Measurements from ENCODE around the gene TBX18.

Gene TBX18

DNA sequence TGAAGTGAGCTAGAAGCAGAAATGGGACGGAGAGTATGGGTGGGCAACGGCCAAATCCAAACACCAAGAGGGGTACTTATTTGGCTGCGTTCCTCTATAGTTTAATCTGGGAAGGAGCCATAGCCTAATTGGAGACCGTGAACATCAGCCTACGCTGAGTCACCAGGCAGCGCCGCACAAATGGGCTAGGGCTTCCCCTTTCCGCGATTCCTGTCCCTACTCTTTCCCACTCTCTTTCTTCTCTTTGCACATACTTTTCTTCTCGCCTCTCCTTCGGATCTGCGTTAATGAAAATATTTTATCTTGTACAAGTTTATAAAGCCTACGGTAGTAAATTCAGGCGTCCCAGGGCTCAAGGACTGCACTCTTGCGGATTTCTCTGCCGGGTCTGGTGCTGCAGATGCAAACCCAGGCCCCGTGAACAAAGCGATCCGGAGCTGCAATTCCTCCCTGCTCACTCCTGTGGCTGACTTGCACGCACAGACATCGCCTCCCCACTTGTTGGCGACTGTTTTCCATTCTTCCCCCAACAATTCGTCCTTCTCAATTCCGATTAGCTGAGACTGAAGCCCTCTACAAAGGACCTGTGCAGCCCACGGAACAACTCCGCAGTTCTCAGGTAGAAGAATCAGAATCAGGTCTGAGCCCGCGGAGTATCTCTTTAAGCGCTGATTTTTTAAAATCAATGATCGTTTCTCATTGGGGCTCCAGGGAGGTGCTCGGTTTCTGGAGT lies 4.2 kb upstream of the TBX18 start:
- no peak overlapping the region for H3K27ac ChIP-seq
- TF ChIP-seq ZFX (IDR thresholded peaks at IDR 0.05) = no peak
- TF ChIP-seq, protein P1, sequence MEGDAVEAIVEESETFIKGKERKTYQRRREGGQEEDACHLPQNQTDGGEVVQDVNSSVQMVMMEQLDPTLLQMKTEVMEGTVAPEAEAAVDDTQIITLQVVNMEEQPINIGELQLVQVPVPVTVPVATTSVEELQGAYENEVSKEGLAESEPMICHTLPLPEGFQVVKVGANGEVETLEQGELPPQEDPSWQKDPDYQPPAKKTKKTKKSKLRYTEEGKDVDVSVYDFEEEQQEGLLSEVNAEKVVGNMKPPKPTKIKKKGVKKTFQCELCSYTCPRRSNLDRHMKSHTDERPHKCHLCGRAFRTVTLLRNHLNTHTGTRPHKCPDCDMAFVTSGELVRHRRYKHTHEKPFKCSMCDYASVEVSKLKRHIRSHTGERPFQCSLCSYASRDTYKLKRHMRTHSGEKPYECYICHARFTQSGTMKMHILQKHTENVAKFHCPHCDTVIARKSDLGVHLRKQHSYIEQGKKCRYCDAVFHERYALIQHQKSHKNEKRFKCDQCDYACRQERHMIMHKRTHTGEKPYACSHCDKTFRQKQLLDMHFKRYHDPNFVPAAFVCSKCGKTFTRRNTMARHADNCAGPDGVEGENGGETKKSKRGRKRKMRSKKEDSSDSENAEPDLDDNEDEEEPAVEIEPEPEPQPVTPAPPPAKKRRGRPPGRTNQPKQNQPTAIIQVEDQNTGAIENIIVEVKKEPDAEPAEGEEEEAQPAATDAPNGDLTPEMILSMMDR (conservative IDR thresholded peaks at IDR 0.05) = no peak

DNA sequence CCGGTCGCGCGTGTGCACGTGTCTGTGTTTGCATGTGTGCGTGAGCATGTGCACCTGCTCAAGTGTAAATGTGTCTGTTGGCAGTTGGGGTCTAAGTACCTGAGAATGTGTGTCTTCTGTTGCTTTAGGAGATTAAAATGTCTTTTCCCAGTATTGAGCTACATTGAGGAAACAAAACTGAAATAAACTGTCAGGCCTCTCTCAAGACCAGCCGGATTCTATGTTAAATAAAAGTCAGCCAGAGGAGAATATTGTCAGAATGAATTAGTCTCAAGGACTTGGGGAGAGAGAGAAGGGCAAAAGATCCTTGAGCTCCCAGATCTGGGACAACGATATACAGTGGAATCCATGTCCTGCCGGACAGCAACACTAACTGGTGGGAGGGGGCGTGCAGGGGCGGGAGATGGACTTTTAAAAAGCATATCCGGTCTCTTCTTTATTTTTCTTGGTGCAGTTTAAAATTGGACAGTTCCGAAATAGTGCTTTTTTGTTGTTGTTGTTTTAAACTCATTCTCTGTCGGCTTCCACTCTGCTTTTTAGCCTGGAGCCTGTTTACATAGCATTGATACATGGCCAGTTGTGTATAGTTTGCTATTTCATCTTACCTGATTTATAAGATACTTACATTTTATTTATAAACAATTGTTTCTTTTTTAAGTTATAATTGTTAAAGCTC lies 3.3 kb upstream of the TBX18 start:
- H3K27ac ChIP-seq = no peak overlapping the region
- TF ChIP-seq, protein P1 (conservative IDR thresholded peaks at IDR 0.05) = no peak
- TF ChIP-seq ZFX (IDR thresholded peaks at IDR 0.05) = no peak

DNA sequence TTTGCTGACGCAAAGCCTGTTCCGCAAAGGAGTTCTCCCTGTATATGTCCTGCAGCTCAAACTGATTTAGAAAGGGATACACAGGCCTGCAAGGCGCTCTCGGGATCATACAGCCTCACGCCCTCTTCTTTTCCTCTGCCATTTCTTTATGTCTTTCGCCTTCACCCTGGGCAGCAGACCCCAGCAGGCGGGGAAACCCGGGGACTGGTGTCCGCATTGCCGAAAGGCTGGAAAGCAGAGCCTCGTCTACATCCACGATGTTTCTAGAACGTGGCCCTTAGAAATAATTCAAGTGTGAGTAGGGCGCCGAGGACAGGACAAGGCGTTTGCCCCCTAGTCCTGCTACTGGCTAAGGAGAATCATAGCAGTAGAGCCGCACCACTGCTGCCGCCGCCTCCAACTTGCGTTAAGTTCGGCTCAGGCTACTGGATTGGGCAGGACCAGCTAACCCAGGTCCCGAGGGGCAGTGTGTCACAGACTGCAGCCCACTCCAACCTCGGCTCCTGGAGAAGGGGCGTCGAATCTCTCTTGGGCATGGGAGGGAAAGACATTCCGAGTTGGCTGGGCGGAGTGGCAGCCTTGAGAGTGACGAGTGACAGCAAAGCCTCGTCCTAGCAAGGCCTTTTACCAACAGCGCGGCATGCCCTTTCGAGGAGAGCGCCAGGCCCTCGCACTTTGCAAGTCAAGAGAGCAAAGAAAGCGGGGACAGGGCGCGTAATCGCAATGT lies 2.6 kb upstream of the TBX18 start:
- TF ChIP-seq, protein P1 (conservative IDR thresholded peaks at IDR 0.05) = no peak
- no peak for TF ChIP-seq ZFX (IDR thresholded peaks at IDR 0.05)
- no peak overlapping the region for H3K27ac ChIP-seq

DNA sequence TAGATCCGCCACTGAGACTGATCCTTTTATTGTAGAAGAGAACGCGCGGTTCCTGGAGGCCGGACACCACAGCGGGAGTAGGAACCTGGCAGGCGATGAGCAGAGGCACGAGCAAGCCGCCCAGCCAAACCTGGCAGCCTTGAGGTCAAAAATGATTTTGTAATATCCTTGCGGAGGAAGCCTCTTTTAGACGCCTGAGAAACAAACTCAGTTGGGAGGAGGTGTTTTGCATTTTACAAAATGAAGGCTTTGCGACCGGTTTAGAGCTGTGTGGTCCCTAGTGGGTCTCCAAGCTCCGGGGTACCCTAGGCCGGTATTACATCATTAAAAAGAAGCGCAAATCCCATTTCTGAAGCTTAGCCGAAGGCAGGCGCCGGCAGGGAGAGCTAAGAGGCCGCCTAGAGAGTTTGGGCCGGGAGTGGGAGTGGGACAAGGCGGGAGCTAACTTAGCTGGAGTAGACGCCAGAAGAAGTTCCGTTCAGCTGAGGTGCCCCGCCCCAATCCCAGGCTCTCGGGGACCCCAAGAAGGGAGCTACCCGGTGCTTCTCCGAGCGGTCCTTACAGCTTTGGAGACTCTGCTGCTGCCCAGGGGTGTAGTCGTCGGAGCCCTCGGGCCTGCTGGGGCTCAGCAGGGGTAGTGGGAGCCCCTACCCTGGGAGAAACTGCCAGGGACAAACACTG lies 1.9 kb upstream of the TBX18 start:
- TF ChIP-seq ZFX (IDR thresholded peaks at IDR 0.05) = no peak
- H3K27ac ChIP-seq = no peak overlapping the region

DNA sequence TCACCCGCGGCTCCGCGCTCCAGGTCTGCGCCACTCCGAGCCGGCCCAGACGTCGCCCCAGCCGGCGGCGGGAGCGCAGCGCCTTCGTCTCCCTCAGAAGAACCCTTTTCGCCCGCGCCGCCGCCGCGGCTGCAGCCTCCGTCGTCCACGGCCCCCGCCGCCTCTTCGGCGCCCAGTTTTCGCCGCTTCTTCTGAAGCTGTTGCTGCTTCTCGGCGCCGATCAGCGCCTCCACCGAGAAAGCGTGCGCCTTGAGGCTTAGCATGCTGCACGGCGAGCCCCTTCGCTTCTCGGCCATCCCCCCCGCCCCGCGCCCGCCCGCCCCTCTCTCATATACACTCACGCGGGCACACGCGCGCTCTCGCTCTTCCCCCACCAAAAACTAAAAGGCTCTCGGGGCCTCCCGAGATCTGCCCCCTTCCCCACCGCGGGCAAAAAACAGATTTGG lies 489 bp downstream of the TBX18 start:
- no peak for TF ChIP-seq ZFX (IDR thresholded peaks at IDR 0.05)
- TF ChIP-seq, protein P1 (conservative IDR thresholded peaks at IDR 0.05) = no peak
- H3K27ac ChIP-seq = no peak overlapping the region

DNA sequence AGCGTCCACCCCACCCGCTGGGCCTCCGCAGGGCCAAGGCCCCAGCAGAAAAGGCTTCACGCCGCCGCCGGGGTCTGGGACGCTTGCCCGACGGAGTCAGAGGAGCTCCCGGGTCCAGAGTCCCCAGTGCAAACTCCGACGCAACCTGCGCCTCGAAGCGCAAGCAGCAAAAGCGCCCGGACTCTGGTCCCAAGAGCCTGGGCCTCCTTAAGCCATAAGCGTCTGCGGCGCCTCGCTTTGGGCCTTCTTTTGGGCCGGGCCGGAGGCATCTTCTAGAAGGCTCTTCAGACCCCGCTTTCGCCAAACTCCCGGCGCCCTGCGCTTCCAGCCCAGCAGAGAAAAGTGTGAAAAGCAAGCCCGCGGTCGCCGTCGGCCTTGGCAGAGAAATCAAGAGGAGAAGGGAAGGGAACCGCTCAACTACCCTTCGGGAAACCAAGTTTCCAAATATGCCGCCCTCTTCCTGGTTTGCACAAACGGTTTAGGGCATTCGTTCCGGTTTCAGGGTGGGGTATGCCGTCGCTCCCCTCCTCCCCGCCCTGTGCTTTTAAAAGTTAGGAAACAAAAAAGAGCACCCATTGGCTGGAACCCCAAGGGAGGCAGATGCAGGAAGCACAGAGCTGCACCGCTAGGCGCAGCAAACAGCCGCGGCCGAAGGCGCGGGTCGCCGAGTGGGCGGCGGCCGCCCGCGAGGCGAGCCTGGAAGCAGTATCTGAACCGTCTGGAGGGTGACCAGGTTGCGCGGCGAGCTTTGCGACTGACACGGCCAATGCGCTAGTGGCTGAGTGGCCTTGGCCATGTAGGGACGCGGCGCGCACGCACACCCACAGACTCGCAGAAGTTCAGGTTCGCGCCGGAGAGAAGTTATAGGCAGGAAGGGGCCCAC lies 1.2 kb downstream of the TBX18 start:
- no peak overlapping the region for H3K27ac ChIP-seq
- TF ChIP-seq, protein P1 (conservative IDR thresholded peaks at IDR 0.05) = no peak
- TF ChIP-seq ZFX (IDR thresholded peaks at IDR 0.05) = no peak

All from C4-2B (cell line).